ENCODE measurements around the gene XPC. TPM values are rescaled to one million over a fixed set of nuclear protein-coding genes. Genes with fewer than 3 reads are reported as not detected.
A peak's percentile ranks its signal among the peaks of the same experiment; 100 is the strongest.

Gene XPC
- polyA plus RNA-seq, 10 donors: 12.8 to 24.2 (median 21.2) TPM

DNA sequence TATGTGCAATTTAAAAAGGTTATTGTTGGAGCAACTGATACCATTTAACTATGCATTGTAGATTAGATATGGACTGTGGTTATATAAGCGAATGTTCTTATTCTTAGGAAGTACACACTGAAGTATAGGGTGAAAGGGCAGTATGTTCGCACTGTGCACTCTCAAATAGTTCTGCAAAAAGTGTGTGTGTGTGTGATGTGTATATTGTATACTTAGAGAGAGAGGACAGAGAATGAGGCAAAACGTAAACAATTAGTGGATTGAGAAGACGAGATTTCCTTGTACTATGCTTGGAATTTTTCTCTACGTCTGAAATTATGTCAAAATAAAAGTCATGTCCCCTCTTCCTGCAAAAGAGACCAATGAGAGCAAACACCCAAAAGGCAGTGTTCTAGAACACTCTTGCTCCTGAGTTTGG is 30.6 kb upstream of the XPC start:
- no peak for DNase-seq

DNA sequence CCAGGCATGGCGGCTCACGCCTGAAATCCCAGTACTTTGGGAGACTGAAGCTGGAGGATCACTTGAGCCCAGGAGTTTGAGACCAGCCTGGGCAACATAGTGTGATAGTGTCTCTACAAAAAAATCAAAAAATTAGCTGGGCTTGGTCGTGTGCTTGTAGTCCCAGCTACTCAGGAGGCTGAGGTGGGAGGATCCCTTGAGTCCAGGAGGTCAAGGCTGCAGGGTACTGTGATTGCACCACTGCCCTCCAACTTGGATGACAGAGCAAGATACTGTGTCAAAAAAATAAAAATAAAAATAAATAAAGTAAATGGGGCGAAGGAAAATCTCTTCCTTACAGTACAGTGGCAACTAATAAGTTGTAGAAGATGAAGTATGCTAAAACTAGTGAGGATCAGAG is 29.8 kb upstream of the XPC start:
- no peak for DNase-seq

DNA sequence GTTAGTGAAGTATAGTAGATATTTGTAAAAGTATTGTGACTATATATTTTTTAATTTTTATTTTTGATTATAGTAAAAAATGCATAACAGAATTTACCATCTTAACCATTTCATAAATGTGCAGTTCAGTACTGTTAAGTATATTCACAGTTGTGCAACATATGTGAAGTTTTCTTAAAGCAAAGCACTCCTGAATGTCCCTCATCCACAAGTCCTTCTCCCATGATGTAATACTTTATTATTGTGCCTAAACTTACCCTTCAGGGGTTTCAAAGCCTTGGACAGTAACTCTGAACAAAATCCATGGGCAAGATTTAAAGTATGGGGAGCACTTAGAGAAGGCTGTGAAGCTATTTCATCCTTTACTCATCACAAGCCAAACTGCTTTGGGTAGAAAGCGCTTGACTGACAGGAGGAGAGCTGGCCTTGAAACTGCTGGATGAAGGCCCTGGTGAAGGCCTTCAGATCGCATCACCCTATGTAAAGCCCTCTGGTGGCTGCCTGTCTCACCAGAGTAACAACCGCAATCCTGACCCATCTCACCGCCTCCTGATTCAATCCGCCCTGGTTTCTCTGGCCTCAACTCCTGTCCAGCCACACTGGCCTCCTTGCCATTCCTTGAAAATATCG is 28.3 kb upstream of the XPC start:
- DNase-seq: no peak

DNA sequence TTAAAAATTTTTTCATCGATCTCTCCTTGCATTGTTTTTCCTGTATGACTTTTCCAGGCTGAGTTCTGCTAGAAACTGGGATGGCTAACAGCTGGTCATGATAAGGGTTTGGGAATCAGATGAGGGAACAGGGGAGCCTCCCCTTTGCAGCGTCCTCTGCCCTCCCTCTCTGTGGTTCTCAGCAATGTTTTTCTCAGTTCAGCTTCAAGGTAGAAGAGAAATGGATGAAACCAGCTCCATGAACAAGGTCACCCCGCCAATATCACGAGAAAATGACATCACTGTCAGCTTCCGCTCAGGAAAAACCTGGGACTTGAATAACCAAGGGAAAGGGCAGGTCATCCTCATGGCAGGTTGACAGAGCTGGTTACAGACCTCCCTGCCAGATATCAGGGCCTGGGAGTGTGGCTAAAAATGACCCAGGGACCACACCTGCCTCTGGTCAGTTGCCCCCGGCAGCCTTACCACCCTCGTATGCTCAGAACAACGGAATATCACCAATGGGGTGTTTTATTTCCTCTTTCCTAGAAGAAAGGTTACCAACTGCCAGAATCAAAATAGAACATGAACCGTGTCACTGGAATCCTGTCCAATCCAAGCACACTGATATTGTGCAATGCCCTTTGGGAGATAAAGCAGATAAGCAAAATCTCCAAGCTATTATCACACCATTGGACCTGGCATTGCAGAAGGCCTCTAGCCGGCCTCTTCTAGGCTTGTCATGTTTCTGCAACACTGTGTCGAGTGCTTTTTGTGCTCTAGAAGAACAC is 26.3 kb upstream of the XPC start:
- DNase-seq: no peak

DNA sequence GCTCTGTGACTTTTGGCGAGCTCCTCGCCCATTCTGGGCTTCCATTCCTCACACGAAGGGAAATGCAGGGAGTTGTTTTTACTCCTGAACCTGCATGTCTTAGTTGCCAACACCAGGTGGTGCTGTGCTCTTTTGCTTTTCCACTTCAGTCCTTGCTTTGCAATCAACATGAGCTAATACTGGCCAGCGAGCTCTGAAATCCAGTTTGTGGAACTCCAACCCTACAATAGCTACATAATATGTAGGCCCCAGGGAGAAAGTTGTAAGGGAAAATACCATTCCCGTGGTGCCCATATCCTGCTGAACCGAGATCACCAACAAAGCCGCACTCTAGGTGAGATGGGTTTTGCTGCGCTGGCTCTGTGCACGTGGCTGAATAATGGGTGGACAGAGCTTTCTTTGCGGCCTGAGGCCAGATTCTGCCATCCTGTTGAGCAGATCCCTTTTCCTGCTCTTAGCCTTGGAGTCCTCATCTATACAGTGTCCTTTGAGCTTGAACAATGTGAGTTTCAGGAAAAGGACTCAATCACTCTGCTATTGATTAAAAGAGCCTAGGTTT is 25.2 kb upstream of the XPC start:
- DNase-seq: peak; percentile 76 to 87 (median 81)

DNA sequence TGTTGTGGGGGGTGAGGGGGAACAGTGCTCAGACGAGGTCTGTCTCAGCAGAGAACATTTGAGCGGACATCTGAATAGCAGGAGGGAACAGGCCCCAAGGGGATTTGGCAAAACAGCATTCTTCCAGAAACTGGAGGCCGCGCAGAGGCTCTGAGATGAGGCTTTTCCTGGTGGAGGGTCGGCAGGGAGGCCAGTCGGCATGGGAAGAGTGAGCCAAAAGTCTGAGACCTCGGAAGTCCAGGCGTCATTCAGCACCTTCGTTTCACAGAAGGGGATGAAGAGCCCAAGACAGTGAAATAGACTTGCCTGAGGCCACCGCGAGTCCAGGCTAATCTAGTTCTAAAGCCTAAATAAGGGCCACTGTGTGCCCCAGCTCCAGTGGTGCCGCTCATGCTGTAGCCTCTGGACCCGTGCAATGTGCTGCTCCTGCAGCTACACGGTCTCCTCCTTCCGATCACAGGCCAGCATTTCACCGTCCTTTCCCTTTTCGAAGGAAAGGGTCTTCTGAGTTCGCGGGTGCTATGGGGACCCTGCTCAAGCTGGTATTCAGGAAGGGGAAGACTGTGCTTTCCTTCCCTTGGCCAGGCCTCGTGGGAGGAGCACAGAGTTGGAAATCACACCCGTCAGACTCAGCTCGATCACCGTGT is 24.6 kb upstream of the XPC start:
- DNase-seq: no peak

DNA sequence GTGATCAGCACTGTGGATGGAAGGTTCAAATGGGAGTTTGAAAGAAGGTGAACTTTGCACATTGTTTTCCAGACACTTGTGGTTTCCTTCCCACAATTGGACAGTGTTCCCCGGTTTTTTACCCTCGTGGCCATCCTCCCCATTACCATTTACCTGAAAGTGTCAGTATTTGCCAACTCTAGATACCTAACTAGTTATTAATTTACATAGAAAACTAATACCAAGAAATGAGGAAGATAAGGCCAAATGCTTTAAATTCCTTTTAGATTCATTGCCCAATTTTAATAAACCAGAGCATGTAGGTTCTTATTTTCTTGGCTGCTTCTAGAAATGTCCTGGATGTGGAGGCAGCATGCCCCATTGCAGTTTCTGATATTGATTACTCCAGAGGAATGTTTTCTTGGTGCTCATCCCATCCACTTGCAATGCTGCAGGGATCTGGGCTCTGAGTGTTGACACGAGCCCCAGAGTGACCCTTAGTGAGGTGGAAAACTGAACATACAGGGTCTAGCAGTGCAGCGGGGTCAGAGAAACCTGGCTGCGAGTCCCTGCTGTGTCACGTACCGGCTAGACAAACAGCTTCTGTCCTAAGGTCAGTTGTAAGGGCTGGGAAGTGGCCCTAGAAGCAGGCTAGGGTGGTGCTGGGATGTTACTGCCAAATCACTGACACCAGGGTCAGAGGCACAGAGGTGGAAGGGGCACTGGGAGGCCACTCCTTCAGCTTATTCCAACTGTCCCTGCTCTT is 23.7 kb upstream of the XPC start:
- no peak for DNase-seq

DNA sequence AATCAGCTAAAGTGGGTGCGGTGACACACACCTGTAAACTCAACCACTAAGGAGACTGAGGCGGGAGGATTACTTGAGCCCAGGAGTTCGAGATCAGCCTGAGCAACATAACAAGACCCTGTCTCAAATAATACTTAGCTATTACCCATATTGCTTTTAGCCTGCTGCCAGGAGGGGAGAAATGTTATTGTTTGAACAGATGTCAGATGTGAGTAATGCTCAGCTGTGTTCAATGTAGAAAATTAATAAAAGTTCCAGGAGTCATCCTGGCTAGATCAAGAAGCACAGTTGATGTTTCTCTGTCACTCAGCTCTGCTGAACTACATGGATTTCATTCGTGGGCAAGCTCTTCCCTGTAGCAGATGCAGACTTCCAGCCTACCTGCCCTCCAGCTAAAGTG is 22.4 kb upstream of the XPC start:
- no peak for DNase-seq

DNA sequence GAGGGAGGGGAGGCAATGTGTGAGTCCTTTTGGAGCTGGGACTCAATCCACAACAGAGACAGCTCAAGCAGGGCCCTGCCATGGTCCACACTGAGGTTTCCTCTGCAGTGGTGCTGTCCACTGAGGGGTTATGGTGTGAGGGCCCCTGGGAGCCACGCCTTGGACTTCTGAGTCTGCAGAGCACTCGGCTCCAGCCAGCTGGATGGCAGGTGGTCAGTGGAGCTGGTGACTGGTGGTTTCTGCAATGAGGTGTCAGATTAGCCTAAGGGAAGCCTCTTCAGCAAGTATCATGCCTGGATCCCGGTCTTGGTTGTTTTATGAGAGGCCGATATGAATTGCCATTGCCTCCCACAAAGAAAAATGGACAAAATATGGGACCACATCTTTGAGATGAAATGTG is 21.9 kb upstream of the XPC start:
- DNase-seq: no peak

DNA sequence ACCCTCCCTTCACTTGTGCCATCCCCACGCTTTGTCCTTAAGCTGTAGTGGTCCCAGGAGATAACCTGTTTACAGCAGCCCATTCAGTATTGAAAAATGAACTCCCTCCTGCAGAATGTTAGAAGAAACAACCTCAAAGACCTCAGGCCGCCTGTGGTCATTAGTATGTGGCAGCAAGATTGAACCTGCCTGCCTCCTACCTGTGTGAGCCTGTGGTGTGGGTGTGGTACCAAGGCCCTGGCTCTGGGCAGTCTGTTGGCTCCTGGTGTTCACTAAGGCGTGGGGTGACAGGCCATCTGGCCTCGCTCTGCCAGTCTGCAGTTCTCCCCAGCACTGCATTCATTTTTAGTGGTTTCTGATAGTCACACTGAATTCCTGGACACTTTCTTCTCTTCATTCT is 21.2 kb upstream of the XPC start:
- DNase-seq: no peak

DNA sequence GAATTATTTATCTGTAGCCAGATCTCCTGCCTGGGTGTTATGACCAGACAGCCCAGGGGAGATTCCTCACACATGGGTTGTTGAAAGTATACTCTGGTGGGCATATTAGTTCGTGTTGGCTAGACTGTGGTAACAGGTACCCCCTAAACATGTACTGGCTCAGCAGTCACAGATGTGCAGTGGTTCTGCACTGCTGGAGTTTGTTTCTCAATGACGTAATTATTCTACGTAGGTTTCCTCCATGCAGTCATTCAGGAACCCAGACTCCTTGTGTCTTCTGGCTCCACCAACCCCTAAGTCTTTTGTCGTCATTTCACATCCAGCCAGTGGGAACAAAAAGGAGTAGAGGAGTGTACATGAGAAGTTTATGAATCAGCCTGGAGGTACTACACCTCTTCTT is 16.5 kb upstream of the XPC start:
- DNase-seq: no peak

DNA sequence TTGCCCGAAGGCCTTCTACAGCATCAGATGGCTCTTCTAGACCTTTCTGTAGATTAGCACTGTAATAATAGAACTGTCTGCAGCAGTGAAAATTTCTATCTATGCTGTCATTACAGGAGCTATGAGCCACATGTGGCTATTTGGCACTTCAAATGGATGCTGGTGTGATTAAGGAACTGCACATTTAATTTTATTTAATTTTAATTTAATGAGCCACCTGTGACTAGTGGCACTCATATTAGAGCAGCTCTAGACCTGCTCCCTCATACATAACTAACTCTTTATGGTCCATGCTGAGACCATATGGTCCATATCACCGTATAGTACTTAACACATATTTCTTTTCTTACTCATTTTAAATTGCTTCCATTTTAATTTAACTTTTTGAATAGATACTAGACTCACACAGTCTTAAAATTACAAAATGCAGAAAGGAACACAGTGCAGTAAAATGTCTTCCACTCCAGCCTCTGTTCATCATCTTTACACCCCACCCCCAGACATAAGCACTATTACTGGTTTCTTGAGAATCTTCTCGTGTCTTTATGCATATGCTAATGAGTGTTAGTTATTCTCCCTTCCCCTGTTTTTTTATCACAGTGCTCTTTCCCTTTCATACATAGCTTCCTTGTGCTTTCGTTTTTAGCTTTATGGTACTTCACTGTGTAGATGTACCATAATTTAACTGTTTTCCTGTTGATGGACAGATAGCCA is 9.8 kb upstream of the XPC start:
- no peak for DNase-seq

DNA sequence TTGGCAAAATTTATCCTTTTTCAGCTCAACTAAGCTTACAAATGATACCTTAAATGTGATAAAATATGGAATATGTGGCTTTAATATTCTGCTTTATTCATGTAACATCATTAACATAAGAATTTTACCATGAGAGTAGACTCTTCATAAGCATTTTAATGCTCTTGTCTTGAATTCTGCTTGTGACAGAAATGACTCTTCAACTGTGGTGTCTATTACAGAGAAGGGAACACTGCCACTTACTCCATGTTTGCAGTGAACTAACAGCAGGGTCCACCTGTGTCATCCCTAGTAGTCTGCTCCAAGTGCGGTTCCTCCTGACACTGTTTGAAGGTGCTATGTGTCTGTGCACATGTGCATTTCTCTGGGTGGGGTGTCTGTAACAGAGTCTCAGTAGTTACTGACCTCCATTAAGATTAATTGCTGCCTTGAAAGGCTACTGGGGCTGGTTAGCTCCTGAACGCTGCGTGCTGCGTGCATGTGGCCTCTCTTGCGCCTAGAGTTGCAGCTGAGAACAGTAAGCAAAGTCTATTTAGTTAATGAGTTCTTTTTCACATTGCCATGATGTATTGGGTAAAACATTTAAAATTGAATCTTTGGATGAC is 8.6 kb upstream of the XPC start:
- no peak for DNase-seq

DNA sequence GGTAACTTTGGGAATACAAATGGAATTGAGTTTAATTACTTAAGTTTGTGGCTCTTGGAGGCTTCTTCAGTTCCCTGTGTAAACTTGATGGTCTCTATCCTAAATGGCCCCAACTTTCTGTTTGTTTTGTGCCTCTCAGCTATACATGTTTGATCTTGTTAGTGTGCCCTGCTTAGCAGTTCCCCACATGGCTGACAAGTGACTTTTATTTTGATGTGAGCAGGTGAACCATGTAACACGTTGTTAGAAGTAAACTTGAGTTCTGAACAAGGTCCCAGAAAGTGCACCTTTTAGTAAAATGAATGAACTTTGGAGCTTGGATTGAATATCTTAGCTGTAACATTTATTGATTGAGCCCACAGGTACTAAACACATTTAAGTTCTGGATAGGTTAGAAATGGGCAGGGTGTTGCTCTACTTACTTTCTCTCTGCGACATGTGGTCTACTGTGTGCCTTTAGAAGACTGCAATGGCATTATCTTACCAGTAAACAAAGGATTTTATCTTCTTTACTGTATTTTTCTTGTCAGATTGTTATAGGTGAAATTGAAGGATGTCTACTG is 4.7 kb upstream of the XPC start:
- DNase-seq: no peak

DNA sequence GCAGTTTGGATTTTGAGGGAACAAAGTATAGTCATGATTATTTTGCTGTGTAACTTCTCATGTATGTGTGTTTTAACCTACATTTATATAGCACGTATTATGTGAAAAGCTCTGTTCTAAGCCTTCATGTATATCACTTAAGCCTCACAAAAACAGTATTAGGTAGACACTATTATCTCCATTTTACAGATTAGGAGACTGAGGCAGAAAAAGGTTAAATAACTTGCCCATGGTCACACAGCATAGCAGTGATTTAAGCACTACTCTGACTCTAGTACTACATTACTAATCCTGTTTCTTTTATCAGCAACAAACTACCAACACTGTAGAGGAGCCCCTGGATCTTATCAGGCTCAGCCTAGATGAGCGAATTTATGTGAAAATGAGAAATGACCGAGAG is 2.9 kb upstream of the XPC start:
- no peak for DNase-seq

DNA sequence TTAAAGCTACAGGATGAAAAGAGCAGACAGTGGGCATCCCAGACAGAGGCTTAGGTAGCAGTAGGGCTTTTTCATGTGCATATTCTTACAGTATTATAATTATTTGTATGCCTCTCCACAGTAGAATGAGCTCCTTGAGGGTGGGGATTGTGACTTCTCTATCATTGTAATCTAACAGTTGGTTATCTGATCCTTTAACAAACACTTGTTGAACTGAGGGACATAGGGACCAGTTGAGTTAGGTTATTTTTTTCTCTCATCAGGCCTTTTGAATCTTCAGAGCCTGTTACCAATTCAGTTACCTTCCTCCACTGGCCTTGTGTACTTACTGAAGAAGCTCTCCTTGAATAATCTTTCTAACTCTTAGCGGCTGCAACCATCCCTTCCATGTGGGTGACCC is 1.4 kb upstream of the XPC start:
- DNase-seq: no peak

DNA sequence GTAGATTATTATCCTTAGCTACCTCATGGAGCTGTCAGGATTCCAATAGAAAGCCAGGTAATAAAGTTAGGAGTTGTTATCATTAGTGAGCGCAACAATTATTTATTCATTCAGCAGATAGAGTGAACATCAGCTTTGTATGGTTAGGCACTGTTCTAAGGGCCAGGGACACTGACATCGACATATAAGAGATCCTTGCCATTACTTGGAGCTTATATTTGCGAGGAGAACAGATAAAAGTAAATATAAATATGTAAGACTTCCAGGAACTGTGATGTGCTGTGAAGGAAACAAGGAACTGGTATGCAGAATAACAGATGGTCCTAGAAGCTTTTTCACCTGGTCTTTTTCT is 689 bp upstream of the XPC start:
- no peak for DNase-seq

DNA sequence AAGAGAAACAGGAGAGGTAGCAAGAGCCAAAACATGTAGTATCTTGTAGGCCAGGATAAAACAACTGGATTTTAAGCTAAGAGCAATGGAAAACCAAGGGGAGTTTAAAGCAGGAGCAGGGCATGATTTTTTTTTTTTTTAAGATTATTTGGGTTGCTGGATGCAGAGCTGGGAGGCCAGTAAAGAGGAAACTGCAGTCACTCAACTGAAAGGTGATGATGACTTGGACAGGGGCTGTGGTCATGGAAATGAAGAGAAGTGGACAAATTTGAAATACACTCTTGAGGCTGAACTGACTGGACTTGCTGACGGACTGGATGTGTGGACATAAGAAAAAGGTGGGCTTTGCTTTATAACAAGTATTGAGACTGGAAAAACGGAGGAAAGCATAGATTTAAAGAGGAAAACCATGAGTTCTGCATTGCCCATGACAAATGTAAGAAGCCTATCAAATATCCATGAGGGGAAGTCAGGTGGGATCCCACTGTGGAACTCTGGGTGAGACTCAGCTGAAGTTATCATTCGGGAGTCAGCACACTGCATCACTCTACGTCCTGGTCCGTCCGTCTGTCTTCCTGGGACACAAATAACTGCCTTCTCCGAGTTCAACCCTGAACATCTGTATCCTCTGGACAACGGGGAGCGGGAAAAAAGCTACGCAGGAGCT is 688 bp downstream of the XPC start:
- DNase-seq: peak in 2 of 3 donors; percentile 15 to 26

DNA sequence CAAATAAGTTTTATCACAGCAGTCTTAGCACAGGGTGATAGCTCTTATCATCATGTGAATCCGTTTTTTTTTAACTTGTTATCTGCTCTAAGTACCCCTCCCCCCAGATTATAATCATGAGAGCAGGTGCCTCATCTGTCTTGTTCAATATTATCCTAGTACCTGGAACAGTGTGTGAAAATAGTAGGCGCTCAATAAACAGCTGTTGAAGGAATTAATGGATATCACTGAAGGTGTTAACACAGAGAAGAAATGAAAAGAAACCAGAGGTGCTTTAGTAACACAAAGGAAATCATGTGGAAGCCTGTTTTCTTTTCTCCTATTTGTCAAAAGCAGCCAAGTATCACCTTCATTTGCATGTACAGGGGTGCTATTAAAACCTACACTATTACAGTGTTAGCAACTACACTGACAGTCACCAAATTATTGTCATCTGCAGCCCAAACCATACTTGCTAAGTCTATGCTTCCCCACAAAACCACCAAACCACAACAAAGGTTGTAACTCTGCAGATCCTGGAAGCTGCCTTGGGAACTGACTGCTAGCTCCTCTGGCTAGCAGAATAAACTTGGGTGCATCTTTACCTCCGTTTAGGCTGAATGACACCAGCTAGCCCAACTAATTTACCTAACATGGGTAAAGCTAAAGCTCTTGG is 2.9 kb downstream of the XPC start:
- DNase-seq: peak in 1 of 3 donors; percentile 26

DNA sequence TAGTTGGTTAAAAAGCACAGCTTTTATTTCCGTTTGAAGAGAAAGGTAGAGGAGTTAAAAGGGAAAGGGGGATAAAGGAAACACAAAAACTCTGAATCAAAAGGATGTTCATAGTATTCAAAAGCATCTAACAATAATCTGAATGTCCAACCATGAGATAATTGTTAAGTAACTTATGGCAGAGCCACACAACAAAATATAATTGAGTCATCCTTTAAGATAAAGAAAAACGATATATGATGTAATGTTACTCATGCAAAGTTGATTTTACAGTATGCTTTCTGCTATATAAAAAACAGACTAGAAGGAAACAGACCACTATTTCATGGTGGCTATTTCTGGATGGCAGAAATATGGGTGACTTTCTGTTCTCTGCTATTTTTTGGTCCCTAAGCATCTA is 3.9 kb downstream of the XPC start:
- no peak for DNase-seq
